ENCODE data around the gene CKM. TPM values are rescaled to one million over a fixed set of nuclear protein-coding genes. Genes with fewer than 3 reads are reported as not detected.

Gene CKM
- total and polyA plus RNA-seq, 7 donors = 0.48 to 14.4 (median 0.83) TPM

GRCh38 chr19:45347570-45348366 is 25.1 kb upstream of the CKM start:
- H3K4me1 ChIP-seq = peaks cover 0 to 6% (median 0%) of the 10 kb centered on the region in 4 donors
- intact Hi-C loops (cut with DNase I) = no loop called here
- no peak overlapping the region for H3K4me3 ChIP-seq
- no peak overlapping the region for H3K27ac ChIP-seq
- 65 to 78% methylated on average over 25 of the region's 25 CpGs for WGBS, 2 donors
- H3K36me3 ChIP-seq = peaks cover 0 to 17% (median 0%) of the 10 kb centered on the region in 4 donors
- DNase-seq = no peak
- peaks cover 7 to 38% (median 38%) of the 10 kb centered on the region in 3 donors for H3K27me3 ChIP-seq
- no peak for TF ChIP-seq POLR2A (IDR thresholded peaks at IDR 0.05)
- TF ChIP-seq EP300 (IDR thresholded peaks at IDR 0.05) = no peak
- TF ChIP-seq CTCF (IDR thresholded peaks at IDR 0.05) = no peak
- no peak for TF ChIP-seq POLR2AphosphoS5 (IDR thresholded peaks at IDR 0.05)
- no peaks in the 10 kb centered on the region for H3K9me3 ChIP-seq

GRCh38 chr19:45346449-45346848 is 23.8 kb upstream of the CKM start:
- no peak overlapping the region for H3K4me3 ChIP-seq
- TF ChIP-seq POLR2AphosphoS5 (IDR thresholded peaks at IDR 0.05) = no peak
- TF ChIP-seq CTCF (IDR thresholded peaks at IDR 0.05) = no peak
- TF ChIP-seq POLR2A (IDR thresholded peaks at IDR 0.05) = no peak
- no peak for TF ChIP-seq EP300 (IDR thresholded peaks at IDR 0.05)
- no peaks in the 10 kb centered on the region for H3K9me3 ChIP-seq
- H3K4me1 ChIP-seq = peaks cover 0 to 6% (median 0%) of the 10 kb centered on the region in 4 donors
- peaks cover 0 to 5% (median 0%) of the 10 kb centered on the region in 4 donors for H3K36me3 ChIP-seq
- WGBS, 2 donors = 20 to 32% methylated on average over 27 of the region's 27 CpGs
- H3K27me3 ChIP-seq = peaks cover 7 to 45% (median 41%) of the 10 kb centered on the region in 3 donors
- no peak for DNase-seq
- intact Hi-C loops (cut with DNase I) = no loop called here
- H3K27ac ChIP-seq = no peak overlapping the region

GRCh38 chr19:45345506-45345860 is 22.8 kb upstream of the CKM start:
- 62 to 78% methylated on average over 15 of the region's 15 CpGs for WGBS, 2 donors
- Histone ChIP-seq H3K36me3 (no peaks in the 10 kb centered on the region), H3K27ac (no peak overlapping the region), H3K4me1 (peaks cover 0 to 11% (median 5%) of the 10 kb centered on the region in 4 donors), H3K9me3 (no peaks in the 10 kb centered on the region), H3K27me3 (peaks cover 16 to 54% (median 51%) of the 10 kb centered on the region in 3 donors), H3K4me3 (no peak overlapping the region)
- no peak for DNase-seq
- intact Hi-C loops (cut with DNase I) = no loop called here
- TF ChIP-seq POLR2A (IDR thresholded peaks at IDR 0.05) (no peak), POLR2AphosphoS5 (IDR thresholded peaks at IDR 0.05) (no peak), CTCF (IDR thresholded peaks at IDR 0.05) (no peak), EP300 (IDR thresholded peaks at IDR 0.05) (no peak)

- Histone ChIP-seq H3K27me3 (peaks cover 23 to 61% (median 57%) of the 10 kb centered on the region in 3 donors), H3K4me3 (no peak overlapping the region), H3K9me3 (no peaks in the 10 kb centered on the region), H3K36me3 (no peaks in the 10 kb centered on the region), H3K27ac (no peak overlapping the region), H3K4me1 (peaks cover 0 to 14% (median 7%) of the 10 kb centered on the region in 4 donors)
- 21 to 46% methylated on average over 15 of the region's 15 CpGs for WGBS, 2 donors
- DNase-seq = no peak
- TF ChIP-seq POLR2AphosphoS5 (IDR thresholded peaks at IDR 0.05) (no peak), POLR2A (IDR thresholded peaks at IDR 0.05) (no peak), EP300 (IDR thresholded peaks at IDR 0.05) (no peak), CTCF (IDR thresholded peaks at IDR 0.05) (no peak)
- intact Hi-C loops (cut with DNase I) = no loop called here
Observed at GRCh38 chr19:45344621-45345505, 22.2 kb upstream of the CKM start.

Data from sigmoid colon (tissue), 7 donors.